Measurements from ENCODE around the gene KANK2.

The KANK2 gene

DNA sequence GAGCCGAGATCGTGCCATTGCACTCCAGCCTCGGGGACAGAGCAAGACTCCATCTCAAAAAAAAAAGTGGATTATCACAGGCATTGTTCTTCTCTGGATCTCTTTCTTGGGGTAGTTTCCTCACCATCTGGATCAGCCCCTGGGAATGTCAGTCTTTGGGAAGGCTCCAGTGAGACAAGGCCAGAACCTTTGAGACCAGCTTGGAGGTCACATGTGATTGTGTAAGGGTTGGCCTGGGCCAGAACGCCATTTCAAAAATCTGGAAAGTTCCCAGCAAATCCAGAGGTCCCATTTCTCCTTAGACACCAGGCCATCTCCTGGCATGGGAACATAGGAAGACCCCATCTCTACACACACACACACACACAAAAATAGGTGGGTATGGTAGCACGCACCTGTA is 27.8 kb upstream of the KANK2 start:
- DNase-seq: no peak

DNA sequence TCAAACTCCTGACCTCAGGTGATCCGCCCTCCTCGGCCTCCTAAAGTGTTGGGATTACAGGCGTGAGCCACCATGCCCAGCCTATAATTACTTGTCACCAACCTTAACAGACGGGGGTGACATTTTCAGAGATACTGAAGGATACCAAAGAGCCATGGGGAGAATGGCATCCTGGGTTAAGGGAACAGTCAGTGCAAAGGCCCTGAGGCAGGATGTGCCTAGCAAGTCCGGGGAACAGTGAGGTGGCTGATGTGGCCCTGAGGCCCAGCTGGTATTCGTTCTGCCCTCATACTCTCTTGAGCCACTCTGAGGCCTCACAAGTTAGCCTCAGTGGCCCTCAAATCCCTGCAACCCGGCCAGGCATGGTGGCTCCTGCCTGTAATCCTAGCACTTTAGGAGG is 27.1 kb upstream of the KANK2 start:
- DNase-seq: no peak

DNA sequence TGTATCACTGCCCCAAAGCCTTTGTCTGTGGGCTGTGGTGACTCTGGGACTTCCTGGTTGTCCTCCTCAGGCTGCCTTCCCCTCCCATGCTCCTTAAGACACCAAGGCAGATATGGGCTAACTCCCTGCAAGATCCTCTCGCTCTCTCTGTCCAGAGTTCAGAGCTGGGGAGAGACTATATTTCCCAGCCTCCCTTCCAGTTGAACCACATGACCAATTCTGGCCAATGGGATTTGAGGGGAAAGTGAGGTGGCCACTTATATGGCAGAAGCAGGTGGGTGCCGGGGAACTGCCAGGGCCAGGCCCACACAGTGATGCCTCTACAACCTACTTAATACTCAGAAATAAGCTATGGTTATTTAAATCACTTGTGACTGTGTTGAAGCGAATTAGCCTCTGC is 25.9 kb upstream of the KANK2 start:
- DNase-seq: no peak

DNA sequence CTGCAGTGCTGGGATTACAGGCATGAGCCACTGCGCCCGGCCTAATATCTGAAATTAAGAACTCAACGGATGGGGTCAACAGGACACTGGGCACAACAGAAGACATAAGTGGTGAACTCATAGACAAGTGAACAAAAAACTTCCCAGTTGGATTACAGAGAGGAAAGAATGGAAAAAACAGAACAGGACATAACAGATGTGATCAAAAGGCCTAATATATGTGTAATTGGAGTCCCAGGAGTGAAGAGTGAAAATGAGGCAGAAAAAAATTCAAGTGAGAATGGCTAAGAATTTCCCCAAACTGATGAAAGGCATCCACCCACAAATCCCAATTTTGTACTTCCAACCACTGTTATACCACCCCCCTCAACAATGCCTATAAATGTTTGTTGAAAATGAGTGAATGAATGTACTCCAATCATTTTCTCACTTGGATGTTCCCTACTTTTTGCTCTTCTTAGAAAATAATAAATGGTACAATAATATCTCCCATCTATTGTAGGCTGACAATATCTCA is 23.8 kb upstream of the KANK2 start:
- no peak for DNase-seq

DNA sequence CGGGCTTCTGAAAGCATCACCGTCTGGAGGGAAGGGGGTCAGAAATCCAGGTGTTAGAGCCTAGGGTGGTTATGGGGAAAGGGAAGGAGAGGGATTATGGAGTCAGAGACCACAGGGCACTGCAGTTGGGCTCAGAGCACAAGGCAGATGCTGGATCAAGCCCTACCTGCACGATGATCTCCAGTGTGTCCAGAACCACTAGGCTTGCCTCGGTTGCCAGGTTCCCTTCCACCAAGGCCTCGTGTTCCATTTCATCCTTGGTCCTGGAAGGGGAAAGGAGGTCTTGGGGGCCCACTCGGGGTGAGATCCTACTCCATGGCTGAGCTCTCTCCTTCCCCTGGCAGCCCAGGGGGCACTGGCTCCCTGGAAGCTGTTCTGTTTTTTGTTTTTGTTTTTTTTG is 17.0 kb upstream of the KANK2 start:
- no peak for DNase-seq

DNA sequence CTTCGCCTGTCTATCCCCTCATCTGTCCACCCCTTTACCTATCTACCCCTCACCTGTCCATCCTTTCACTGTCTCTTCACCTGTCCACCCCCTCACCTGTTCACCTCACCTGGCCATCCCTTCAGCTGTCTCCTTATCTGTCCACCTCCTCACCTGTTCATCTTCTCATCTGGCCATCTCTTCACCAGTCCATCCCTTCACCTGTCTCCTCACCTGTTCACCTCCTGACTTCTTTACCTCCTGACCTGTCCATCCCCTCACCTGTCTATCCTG is 13.2 kb upstream of the KANK2 start:
- DNase-seq: no peak

DNA sequence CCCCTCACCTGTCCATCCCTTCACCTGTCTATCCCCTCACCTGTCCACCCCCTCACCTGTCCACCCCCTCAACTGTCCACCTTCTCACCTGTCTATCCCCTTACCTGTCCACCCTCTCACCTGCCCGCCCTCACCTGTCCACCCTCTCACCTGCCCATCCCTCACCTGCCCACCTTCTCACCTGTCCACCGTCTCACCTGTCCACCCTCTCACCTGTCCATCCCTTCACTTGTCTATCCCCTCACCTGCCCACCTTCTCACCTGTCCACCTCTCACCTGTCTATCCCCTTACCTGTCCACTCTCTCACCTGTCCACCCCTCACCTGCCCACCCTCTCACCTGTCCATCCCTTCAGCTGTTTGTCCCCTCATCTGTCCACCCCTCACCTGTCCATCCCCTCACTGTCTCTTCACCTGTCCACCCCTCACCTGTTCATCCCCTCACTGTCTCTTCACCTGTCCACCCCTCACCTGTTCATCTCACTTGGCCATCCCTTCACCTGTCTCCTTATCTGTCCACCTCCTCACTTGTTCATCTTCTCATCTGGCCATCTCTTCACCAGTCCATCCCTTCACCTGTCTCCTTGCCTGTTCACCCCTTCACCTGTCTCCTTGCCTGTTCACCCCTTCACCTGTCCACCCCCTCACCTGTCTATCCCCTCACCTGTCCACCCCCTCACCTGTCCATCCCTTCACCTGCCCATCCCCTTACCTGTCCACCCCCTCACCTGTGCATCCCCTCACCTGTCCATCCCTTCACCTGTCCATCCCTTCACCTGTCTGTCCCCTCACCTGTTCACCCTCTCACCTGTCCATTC is 12.7 kb upstream of the KANK2 start:
- DNase-seq: no peak

DNA sequence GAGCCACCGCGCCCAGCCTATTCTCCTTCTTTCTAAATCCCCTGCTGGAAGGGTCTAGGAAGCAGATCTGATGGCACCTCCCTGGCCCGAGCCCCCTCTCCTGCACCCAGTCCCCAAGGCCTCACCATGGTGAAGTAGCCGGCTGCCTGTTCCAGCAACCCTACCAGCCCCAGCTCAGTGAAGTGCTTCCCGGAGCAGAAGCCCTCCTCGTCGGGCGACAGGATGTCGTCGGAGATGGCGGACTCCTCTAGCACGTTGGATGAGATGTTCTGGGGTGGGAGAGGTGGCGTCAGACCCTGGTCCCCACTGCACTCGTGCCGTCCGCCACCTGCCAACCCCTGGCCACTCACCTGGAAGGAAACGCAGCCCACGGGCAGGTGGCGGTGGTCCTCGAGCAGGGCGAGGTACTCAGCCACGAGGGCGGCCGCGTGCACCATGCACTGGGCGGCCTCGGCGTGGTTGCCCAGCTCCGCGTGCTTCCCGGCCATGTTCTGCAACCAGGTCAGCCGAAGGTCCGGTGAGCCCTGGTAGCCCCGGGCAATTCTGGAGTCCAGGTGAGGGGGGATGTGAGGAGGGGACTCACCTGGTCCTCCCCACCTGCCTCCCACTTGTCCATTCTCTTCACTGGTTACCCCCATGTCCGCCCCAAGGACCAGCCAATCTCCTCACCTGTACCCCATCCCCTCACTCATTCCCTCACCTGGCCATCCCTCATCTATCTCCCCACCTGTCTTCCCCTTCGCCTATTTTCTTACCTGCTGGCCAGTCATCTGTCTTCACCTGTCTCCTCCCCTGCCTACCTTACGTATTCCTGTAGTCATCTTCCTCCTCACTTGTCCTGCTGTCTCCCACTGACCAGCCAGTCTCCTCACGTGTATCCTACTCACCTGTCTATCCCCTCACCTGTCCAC is 11.5 kb upstream of the KANK2 start:
- DNase-seq: no peak

DNA sequence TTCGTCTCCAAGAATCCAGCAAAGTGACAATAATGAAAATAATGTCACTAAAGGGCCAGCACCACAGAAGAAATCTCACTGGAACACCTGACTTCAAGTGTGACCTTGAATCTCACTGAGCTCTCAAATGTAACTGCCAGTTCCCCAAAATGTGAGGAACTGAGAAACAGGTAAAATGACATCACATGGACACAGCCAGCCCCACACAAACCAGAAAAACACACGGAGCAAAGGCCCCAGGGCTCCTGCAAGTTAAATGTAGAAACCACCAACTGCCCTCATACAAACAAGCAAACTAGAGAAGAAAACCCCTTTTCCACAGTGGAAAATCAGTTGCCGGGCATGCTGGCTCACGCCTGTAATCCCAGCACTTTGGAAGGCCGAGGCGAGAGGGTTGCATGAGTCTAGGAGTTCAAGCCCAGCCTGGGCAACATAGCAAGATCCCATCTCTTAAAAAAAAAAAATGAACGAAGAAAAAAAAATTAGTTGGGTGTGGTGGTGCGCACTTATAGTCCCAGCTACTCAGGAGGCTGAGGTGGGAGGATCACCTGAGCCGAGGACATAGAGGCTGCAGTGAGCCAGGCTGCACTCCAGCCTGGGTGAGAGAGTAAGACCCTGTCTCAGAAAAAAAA is 8.7 kb upstream of the KANK2 start:
- no peak for DNase-seq

DNA sequence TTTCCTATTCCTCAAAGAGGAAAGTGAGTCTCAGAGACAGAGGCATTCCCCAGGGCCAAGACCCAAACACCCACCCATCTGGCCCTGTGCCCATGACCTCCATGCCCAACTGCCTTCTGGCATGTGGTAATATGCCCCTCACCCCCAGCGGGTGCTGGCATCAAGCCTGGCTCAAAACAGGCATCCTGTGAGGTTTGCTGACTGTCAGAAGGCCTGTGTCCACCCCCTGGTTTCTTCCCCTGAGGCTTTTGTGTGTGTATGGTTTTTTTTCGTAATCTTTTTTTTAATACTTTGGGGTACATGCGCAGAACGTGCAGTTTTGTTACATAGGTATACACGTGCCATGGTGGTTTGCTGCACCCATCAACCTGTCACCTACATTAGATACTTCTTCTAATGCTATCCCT is 7.6 kb upstream of the KANK2 start:
- no peak for DNase-seq

DNA sequence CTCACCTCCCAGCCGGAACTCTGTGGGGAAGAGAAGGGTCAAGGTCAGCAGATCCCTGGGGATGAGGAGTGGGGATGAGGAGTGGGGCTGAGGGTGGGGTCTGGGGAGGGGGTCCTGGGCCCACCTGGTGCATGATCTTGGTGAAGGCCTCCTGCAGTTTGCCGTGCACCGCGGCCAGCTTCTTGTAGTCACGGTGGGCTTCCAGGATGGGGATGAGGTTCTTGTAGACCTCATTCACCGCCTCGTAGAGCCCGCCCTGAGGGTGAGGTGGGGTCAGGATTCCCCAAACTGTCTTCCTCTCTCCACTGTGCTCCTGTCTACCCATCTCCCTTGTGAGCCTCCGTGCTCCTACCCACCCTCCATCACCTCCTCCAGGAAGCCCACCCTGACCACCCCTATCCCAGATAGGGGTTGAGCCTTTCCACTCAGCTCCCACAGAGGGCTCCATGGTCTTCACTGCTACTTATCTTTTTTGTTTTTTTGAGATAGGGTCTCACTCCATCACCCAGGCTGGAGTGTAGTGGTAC is 6.8 kb upstream of the KANK2 start:
- no peak for DNase-seq

DNA sequence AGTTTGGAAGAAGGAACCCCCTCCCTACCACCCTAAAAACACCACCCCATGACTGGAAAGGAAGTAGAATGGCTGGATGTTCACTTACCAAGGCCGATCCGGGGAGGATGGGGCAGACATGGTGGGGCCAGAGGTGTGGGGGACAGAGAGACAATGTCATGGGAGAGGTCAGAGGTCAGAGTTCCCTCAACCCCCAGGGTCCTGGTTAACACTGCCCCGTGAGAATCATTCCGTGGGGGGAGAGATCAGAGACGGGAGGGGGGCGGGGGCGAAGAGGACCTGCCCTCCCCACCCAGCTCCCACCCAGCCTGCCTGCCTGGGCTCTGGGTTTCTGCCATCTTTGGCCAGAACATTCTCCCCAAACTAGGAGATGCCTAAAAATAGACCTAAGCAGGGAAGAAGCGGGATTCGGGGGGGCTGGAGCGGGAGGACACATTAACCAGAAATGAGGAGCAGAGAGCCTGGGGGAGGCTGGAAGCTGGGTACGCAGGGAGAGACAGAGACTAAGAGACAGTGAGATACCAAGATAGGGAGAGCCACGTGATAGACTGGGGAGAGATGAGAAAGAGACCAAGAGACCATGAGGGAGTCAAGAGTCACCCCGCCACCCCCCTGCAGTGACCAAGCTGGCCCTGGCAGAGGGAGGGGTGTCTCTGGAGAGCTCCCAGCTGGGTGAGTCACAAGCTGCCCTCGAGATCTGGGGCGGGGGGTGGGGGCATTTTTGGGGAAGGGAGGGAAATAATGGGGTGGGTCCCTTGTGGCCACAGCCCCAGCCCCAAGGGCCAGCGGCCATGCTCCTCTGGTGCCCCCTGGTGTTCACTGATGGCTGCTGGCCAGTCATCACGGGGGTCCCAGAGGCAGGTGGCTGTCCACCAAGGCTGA is 6.1 kb upstream of the KANK2 start:
- no peak for DNase-seq

DNA sequence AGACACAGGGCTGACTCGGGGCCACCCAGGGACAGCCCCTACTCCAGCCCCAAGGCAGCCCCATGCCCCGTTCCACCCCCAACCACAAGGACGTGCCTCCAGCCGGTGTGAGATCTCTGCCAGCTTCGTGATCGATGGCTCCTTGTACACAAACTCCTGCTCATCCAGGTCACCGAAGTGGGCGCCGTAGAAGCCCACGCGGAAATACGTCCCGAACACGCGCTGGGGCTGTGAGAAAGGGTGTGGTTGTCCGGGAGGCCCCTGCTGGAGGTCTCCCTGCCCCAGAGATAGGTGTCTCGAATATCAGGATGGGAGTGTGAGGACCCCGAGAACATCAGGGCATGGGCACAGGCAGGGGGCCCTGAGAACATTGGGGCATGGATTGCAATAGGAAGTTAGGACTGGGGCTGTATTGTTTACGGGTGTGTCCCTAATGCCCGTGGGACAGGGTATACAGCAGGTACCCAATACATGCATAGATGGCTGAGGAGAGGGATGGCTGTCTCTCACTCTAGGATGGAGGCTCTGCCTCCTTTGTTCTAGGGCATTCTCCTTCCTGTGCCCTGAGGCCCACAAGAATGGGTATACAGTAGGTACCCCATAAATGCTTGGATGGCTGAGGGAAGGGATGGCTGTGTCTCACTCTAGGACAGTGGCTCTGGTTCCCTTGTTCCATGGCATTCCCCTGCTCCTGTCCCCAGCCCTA is 5.3 kb upstream of the KANK2 start:
- no peak for DNase-seq

DNA sequence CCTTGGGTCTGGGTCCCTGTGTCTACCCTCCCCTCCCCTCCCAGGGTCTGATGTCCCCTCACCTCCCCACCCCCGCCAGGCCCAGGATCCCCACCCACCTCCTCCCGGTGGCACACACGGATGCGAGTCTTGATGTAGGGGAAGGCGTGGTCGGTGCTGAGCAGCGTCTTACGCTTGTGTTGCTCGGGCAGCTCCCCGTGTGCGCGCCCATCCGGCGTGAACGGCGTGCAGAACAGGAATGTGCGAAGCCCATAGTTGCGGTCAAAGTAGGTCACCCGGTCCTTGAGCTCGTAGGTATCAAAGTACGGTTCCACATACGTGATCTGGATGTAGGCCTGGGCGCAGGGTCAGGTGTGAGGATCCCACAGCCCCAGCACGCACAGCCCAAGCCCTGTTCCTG is 4.4 kb upstream of the KANK2 start:
- DNase-seq: no peak

DNA sequence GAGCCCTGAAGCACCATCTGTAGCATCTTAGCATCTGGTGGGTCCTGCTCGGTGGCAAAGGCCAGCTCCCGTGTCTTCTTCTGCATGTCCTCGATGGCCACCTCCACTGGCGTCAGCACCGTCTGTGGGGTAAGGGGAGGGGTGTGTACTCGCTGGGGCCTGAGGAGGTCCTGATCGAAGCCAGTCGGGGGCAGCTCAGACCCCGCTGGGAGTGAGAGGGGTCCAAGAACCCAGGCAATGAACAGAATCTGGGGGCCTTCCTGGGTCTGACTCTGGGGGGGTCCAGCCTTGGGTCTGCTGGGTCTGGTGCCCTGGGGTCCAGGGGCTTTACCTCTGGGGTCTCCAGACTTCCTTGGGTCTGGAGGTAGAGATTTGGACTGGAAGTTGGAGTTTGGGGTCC is 3.6 kb upstream of the KANK2 start:
- DNase-seq: no peak

DNA sequence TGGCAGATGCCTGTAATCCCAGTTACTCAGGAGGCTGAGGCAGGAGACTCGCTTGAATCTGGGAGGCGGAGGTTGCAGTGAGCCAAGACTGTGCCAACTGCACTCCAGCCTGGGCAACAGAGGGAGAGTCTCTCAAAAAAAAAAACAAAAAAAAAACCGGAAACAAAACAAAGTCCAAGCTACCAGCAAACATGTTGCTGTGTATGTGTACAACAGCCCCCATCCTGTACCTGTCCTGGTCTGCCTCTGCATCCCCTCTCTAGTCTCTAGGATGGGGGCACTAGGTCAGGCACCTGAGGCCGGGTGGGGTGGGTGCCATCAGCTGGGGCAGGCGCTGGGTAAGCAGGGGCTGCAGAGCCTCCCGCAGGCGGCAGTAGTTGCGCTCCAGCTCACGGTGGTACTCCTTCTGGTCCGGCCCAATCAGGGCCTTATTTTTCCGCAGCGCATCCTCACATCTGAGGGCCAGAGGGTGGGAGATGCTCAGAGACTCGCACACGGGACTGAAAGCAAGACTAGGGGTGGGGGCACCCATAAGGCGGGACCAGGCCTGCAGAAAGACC is 2.8 kb upstream of the KANK2 start:
- DNase-seq: no peak

DNA sequence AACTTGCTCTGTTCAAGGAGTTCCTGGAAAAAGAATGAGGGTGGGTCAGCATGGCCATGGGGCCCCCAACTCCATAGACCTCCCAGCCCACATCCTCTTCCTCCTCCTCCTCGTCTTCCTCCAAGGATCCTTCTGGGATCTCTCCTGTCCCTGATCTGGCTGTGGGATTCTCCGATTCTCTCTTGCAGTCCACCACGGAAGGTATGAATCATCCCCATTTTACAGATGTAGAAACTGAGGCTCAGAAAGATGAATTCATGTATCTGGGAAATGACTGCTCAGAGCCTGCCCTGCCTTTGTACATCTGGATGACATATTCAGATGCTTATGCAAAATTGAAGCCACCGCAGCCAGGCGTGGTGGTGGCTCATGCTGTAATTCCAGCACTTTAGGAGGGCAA is 2.2 kb upstream of the KANK2 start:
- DNase-seq: no peak

DNA sequence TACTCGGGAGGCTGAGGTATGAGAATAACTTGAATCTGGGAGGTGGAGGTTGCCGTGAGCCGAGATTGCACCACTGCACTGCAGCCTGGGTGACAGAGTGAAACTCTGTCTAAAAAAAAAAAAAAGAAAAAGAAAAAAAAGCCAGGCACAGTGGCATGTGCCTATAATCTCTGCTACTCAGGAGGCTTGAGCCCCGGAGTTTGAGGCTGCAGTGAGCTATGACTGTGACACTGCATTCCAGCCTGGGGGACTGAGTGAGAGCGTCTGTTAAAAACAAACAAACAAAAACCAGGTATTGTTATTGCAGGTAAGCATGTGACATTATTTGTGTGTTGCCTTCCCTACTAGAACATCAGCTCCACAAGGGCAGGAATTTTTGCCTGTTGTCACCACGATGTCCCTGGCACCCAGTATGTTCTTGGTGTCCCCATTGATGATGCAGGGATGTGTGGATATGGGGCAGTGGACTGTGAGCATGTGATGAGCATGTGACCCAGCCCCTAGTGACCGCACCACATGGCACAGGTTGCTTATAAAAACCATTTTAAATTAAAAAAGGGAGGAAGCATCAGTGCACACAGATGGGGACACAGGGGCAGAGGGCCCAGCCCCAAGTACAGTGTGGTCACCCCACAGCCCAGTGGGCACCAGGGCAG is 1.6 kb upstream of the KANK2 start:
- no peak for DNase-seq

DNA sequence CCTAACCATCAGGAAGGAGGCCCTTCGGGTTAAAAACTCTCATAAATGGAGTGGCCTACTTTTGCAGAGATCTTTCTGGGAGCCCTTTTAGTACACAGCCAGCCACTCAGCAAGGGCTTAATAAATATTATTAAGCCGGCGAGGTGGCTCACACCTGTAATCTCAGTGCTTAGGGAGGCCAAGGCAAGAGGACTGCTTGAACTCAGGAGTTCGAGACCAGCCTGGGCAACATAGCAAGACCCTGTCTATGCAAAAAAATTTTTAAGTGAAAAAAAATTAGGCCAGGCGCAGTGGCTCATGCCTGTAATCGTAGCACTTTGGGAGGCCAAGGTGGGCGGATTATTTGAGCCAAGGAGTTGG is 810 bp upstream of the KANK2 start:
- no peak for DNase-seq

DNA sequence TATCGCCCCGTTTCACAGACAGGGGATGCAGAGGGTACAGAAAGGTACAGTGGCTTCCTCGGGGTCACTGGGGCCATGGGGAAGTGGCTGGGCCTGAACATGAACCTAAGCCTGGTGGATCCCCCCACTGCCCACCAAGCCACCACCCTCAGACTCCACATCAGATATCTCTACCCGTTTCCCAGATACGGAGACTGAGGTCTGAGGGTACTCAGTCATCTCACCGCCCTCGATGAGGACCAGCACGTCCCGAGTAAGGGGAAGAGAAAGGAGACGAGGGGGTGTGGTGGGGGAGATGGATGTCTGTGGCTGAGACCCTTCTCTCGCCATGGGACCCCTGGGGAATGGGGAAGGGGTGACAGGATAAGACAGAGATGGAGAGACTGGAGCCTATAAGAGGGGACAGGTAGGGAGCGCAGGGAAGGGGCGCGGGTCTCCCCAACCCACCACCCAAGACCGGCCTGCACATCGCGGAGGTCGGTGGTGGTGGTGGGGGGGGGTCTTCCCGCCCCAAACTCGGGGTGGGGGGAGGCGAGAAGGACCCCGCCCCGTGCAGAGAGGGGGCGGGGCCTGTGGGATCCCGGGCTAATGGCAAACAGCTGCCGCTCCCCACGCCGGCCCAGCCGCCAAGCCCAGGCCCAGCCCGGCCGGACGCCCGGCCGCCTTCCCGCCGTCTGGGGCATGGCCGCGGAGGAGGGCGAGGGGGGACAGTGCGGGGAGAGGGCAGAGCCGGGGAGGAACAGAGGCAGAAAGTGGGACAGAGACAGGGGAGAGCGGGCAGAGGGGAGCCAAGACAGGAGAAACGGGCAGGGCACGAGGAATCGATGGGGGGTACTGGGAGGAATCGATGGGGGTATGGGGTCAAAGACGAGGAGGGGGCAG is 698 bp downstream of the KANK2 start:
- no peak for DNase-seq

All from NCI-H2081 treated with DMSO at 0.1 percent for 48 hours (cell line).